Measurements from ENCODE around the gene CAMK2B.

Gene CAMK2B

DNA sequence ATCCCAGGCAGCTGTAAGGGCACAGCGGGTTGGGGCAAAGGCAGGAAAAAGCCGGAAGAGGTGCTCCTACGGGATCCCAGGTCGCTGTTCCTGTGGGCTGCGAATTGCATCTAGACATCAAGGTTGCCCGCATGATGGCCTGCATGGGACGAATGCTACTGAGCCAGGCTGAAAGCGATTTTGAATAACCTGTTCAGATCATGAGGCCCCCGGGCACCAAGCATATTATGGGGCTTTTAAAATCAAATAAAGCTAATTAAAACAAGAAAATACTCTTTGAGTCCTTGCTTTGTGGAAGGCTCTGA is 37.1 kb downstream of the CAMK2B start:
- H3F3A ChIP-seq (ENCODE audit: insufficient read depth, low read length), result no peaks in the 10 kb centered on the region
- H3K27ac ChIP-seq (ENCODE audit: low read length), result no peak overlapping the region
- H3K4me3 ChIP-seq (ENCODE audit: low read length), result no peak overlapping the region
- no peaks in the 10 kb centered on the region for H3K36me3 ChIP-seq (replicated peaks; ENCODE audit: insufficient read depth, low read length)
- H3K79me2 ChIP-seq (ENCODE audit: low read length), result no peaks in the 10 kb centered on the region
- no peaks in the 10 kb centered on the region for H3K9me3 ChIP-seq (replicated peaks; ENCODE audit: insufficient read depth, low read length)
- H2AFZ ChIP-seq (ENCODE audit: low read length), result no peak overlapping the region
- H4K20me1 ChIP-seq (ENCODE audit: insufficient read depth, low read length), result no peaks in the 10 kb centered on the region
- H3K27me3 ChIP-seq (replicated peaks; ENCODE audit: insufficient read depth, low read length), result peaks cover 32% of the 10 kb centered on the region
- no peaks in the 10 kb centered on the region for H3K9me2 ChIP-seq (replicated peaks; ENCODE audit: insufficient read depth, low read length)
- H3K4me1 ChIP-seq (ENCODE audit: low read length), result no peaks in the 10 kb centered on the region
- no peak overlapping the region for H3K9ac ChIP-seq (ENCODE audit: low read length)
- H3K4me2 ChIP-seq (ENCODE audit: low read depth, low read length), result no peak overlapping the region
- DNase-seq, result no peak
- no peak for TF ChIP-seq EZH2phosphoT487 (IDR thresholded peaks at IDR 0.05; ENCODE audit: low read length)
- TF ChIP-seq, protein P1, sequence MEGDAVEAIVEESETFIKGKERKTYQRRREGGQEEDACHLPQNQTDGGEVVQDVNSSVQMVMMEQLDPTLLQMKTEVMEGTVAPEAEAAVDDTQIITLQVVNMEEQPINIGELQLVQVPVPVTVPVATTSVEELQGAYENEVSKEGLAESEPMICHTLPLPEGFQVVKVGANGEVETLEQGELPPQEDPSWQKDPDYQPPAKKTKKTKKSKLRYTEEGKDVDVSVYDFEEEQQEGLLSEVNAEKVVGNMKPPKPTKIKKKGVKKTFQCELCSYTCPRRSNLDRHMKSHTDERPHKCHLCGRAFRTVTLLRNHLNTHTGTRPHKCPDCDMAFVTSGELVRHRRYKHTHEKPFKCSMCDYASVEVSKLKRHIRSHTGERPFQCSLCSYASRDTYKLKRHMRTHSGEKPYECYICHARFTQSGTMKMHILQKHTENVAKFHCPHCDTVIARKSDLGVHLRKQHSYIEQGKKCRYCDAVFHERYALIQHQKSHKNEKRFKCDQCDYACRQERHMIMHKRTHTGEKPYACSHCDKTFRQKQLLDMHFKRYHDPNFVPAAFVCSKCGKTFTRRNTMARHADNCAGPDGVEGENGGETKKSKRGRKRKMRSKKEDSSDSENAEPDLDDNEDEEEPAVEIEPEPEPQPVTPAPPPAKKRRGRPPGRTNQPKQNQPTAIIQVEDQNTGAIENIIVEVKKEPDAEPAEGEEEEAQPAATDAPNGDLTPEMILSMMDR (IDR thresholded peaks at IDR 0.05; ENCODE audit: low read length), result no peak
- TF ChIP-seq EZH2 (optimal IDR thresholded peaks at IDR 0.05; ENCODE audit: low read depth, low read length), result no peak

GRCh38 chr7:44287488-44288380 is 37.7 kb downstream of the CAMK2B start:
- TF ChIP-seq EZH2 (optimal IDR thresholded peaks at IDR 0.05; ENCODE audit: low read depth, low read length) (no peak), EZH2phosphoT487 (IDR thresholded peaks at IDR 0.05; ENCODE audit: low read length) (no peak)
- TF ChIP-seq, protein P1 (IDR thresholded peaks at IDR 0.05; ENCODE audit: low read length), result no peak
- Histone ChIP-seq H3K4me1 (ENCODE audit: low read length) (no peaks in the 10 kb centered on the region), H3K36me3 (replicated peaks; ENCODE audit: insufficient read depth, low read length) (no peaks in the 10 kb centered on the region), H3K27ac (ENCODE audit: low read length) (no peak overlapping the region), H3F3A (ENCODE audit: insufficient read depth, low read length) (no peaks in the 10 kb centered on the region), H3K79me2 (ENCODE audit: low read length) (no peaks in the 10 kb centered on the region), H2AFZ (ENCODE audit: low read length) (no peak overlapping the region), H3K9ac (ENCODE audit: low read length) (no peak overlapping the region), H3K4me3 (ENCODE audit: low read length) (no peak overlapping the region), H3K27me3 (replicated peaks; ENCODE audit: insufficient read depth, low read length) (peaks cover 28% of the 10 kb centered on the region), H4K20me1 (ENCODE audit: insufficient read depth, low read length) (no peaks in the 10 kb centered on the region), H3K9me3 (replicated peaks; ENCODE audit: insufficient read depth, low read length) (no peaks in the 10 kb centered on the region), H3K9me2 (replicated peaks; ENCODE audit: insufficient read depth, low read length) (no peaks in the 10 kb centered on the region), H3K4me2 (ENCODE audit: low read depth, low read length) (no peak overlapping the region)
- no peak for DNase-seq

DNA sequence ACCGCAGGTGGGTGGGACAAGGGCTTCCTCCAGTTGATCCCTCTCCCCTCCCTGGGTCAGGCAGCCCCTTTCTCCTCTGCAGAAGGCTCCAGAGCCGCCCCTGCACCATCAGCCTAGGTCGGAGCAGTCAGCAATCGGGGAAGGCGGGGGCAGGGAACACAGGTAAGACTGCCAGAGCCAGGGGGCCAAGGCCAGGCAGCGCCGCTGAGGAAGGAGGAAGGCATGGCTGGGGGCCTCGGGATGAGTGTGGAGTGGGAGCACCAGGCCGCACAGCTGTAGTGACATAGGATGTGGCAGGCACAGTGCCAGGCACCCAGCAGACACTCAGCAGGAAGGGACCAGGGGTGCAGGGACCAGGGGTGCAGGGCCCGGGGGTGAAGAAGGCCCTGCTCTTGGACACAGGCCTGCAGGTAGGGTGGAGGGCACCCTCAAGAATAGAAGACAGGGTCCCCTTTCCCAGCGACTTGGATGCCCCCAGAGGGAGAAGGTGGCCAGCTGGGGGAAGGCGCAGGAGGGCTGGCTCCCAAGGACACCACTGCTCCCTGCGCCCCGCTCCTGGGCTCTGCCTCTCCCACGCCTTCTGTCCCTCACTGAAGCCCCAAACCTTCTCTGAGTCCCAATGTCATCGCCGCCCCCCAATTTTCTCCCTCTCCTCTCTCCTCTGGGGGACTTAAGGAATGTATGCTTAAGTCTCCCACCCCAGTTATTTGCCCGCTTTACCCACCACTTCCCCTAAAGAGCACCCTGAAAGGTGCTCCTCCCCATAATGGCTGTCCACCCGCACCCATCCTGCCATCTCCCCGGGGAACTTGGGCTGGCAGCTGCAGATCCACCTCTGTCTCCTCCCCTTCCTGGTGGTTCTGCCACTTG is 38.5 kb downstream of the CAMK2B start:
- H3K79me2 ChIP-seq (ENCODE audit: low read length), result no peaks in the 10 kb centered on the region
- TF ChIP-seq EZH2 (optimal IDR thresholded peaks at IDR 0.05; ENCODE audit: low read depth, low read length), result no peak
- TF ChIP-seq EZH2phosphoT487 (IDR thresholded peaks at IDR 0.05; ENCODE audit: low read length), result no peak
- TF ChIP-seq, protein P1 (IDR thresholded peaks at IDR 0.05; ENCODE audit: low read length), result no peak
- no peaks in the 10 kb centered on the region for H3K36me3 ChIP-seq (replicated peaks; ENCODE audit: insufficient read depth, low read length)
- no peaks in the 10 kb centered on the region for H3K9me2 ChIP-seq (replicated peaks; ENCODE audit: insufficient read depth, low read length)
- no peaks in the 10 kb centered on the region for H3K4me1 ChIP-seq (ENCODE audit: low read length)
- no peaks in the 10 kb centered on the region for H3K9me3 ChIP-seq (replicated peaks; ENCODE audit: insufficient read depth, low read length)
- H3K4me2 ChIP-seq (ENCODE audit: low read depth, low read length), result no peak overlapping the region
- no peak for DNase-seq
- H3K4me3 ChIP-seq (ENCODE audit: low read length), result no peak overlapping the region
- no peak overlapping the region for H3K27ac ChIP-seq (ENCODE audit: low read length)
- H3K27me3 ChIP-seq (replicated peaks; ENCODE audit: insufficient read depth, low read length), result peaks cover 19% of the 10 kb centered on the region
- H2AFZ ChIP-seq (ENCODE audit: low read length), result no peak overlapping the region
- no peaks in the 10 kb centered on the region for H4K20me1 ChIP-seq (ENCODE audit: insufficient read depth, low read length)
- no peaks in the 10 kb centered on the region for H3F3A ChIP-seq (ENCODE audit: insufficient read depth, low read length)
- no peak overlapping the region for H3K9ac ChIP-seq (ENCODE audit: low read length)

Measured in MM.1S (cell line).